Mammary epithelial cell (primary cell): Measurements from ENCODE around the gene CEP135.

Experiments
- EZH2 ChIP-seq: IDR thresholded peaks from 2 replicates; pipeline ENCODE4 v1.6.1; 2012; ENCODE audit warnings: low read length, inconsistent platforms, borderline replicate concordance
- TF ChIP-seq, protein P1 (sequence below), 2 donors: IDR thresholded peaks in 1 of 2; conservative IDR thresholded peaks in 1 of 2; 2 replicates each; pipeline ENCODE4 v1.5.1; 2011 to 2012; ENCODE audit warnings: inconsistent platforms in 2 of 2, low read length in 2 of 2, mild to moderate bottlenecking in 2 of 2, control low read depth in 1 of 2, low read depth in 1 of 2; ENCODE audit not compliant: insufficient read depth in 1 of 2; ENCODE audit errors: extremely low read depth in 1 of 2

- TF ChIP-seq, protein P1, sequence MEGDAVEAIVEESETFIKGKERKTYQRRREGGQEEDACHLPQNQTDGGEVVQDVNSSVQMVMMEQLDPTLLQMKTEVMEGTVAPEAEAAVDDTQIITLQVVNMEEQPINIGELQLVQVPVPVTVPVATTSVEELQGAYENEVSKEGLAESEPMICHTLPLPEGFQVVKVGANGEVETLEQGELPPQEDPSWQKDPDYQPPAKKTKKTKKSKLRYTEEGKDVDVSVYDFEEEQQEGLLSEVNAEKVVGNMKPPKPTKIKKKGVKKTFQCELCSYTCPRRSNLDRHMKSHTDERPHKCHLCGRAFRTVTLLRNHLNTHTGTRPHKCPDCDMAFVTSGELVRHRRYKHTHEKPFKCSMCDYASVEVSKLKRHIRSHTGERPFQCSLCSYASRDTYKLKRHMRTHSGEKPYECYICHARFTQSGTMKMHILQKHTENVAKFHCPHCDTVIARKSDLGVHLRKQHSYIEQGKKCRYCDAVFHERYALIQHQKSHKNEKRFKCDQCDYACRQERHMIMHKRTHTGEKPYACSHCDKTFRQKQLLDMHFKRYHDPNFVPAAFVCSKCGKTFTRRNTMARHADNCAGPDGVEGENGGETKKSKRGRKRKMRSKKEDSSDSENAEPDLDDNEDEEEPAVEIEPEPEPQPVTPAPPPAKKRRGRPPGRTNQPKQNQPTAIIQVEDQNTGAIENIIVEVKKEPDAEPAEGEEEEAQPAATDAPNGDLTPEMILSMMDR (conservative IDR thresholded peaks at IDR 0.05 in 1 of 2, IDR thresholded peaks at IDR 0.05 in 1 of 2; ENCODE audit: extremely low read depth in 1 of 2, insufficient read depth in 1 of 2, low read depth in 1 of 2, low read length in 2 of 2): no peak
- TF ChIP-seq EZH2: no peak
Observed at GRCh38 chr4:55949482-55949802, 697 bp downstream of the CEP135 start.
